GM15510 (cell line): ENCODE measurements around the gene UPK2.

Experiments used
- POLR2A ChIP-seq: IDR thresholded peaks from 3 replicates; pipeline ENCODE4 v1.6.1; 2011; ENCODE audit warnings: borderline replicate concordance; ENCODE audit not compliant: insufficient read length; ENCODE audit errors: extremely low read depth

Gene UPK2

DNA sequence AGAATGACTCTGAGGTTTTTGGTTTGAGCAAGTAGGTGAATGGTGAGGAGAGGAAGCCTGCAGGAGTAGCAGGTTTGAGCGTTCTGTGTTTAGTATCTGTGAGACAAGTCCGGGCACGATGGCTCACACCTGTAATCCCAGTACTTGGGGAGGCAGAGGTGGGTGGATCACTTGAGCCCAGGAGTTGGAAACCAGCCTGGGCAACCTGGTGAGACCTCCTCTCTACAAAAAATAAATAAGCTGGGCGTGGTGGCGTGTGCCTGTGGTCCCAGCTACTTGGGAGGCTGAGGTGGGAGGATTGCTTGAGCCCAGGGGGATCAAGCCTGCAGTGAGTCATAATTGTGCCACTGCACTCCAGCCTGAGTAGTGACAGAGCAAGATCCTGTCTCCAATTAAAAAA lies 32.2 kb downstream of the UPK2 start:
- TF ChIP-seq POLR2A = no peak

DNA sequence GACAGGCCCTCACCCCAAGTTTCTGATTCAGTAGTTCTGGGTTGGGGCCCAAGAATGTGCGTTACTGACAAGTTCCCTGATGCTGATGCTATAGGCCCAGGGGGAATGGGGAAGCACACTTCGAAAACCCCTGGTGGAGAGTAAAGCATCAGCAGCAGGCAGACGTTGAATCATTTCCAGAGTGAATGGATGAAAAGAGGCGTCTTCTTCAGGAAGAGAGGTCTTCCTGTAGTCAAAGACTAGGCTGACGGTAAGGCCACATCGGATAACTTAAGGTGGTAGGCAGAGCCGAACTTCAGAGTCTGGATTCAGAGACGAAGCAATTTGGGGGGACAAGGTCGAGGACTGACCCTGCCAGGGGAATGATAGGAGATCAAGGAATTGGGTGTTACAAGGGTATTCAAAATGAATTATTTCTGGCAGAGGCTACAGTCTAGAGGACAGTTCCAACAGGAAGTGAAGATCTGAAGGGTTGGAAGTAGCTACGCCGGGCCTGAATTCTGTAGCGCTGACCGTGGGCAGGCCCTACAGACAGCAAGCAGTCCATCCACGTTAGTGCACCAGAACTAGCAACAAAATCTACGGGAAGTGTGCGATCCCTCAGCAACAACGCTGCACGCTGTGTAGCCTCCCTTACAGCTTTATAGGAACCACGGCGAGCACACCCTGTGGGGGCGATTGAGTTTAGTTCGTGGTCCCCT lies 41.0 kb downstream of the UPK2 start:
- no peak for TF ChIP-seq POLR2A

DNA sequence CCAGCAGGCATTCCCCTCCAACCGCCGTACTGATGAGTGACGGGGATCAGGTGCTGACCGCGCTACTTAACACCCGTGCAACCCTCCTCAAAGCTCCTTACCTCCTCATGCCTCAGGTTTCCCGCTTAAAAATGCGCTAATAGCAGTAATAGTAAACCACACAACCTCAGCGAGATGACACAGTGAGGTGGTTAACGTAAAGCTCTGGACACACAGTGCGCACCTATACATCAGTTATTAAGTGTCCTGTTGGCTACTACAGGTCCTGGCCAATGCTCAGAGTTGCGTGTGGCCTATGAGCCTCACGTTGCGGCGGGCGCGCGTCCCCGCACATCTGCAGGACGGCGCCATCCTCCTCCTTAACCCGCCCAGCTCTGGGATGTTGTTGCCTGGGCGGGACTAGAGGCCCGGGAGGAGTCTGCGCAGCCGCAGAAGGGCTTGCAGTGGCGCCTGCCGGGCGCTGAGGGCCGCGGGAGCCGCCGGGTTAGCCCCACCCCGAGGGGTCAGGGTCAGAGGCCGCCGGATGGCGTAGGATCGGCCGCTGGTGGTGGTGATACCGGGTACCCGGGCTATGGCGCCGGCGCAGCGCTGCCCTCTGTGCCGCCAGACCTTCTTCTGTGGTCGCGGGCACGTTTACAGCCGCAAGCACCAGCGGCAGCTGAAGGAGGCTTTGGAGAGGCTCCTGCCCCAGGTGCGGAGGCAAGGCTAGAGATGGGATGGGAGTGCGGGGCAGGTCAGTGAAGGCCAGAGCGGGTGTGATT lies 41.7 kb downstream of the UPK2 start, which contains the start of gene CENATAC:
Gene CENATAC, plus strand, starts transcription at position 512 of the 761 bp plus-strand sequence. Its CDS starts 60 bp downstream, at position 572.
- TF ChIP-seq POLR2A = peak; percentile 93

- no peak for TF ChIP-seq POLR2A
These were observed 42.3 kb downstream of the UPK2 start for GRCh38 chr11:118998388-118998717.

GRCh38 chr11:118998822-118999221 lies 42.7 kb downstream of the UPK2 start:
- no peak for TF ChIP-seq POLR2A

GRCh38 chr11:119000906-119001305 lies 44.8 kb downstream of the UPK2 start:
- TF ChIP-seq POLR2A = no peak

- no peak for TF ChIP-seq POLR2A
These were observed 50.6 kb downstream of the UPK2 start for GRCh38 chr11:119006656-119007055.
